Loucy (cell line): ENCODE data around the gene NR1H3.
"Not testable (repeated sequence)": the region's sequence is repeated elsewhere in the genome, so short reads cannot be mapped to it uniquely, and the experiment has no call there.

Source experiments
- H2AFZ ChIP-seq: fragments of 200-600 bp; sonication (generic); 2 replicates; pipeline ENCODE4 v1.6.0; 2016; ENCODE audit warnings: antibody characterized with exemption, mild to moderate bottlenecking, low read length, moderate library complexity
- H3F3A ChIP-seq: fragments of 200-600 bp; 2 replicates; pipeline ENCODE4 v1.6.0; 2016; ENCODE audit warnings: antibody characterized with exemption, low read depth, mild to moderate bottlenecking
- H3K27me3 ChIP-seq: fragments of 200-600 bp; sonication (generic); 2 replicates; pipeline ENCODE4 v1.6.1; 2014; ENCODE audit warnings: low read length, mild to moderate bottlenecking; ENCODE audit not compliant: insufficient read depth, poor library complexity, severe bottlenecking
- H3K36me3 ChIP-seq: fragments of 200-600 bp; sonication (generic); 2 replicates; pipeline ENCODE4 v1.6.1; 2016; ENCODE audit warnings: low read length; ENCODE audit not compliant: insufficient read depth
- H3K4me1 ChIP-seq: fragments of 200-600 bp; sonication (generic); 2 replicates; pipeline ENCODE4 v1.5.1; 2014; ENCODE audit warnings: low read length, mild to moderate bottlenecking; ENCODE audit not compliant: insufficient read depth, poor library complexity, severe bottlenecking
- H3K4me2 ChIP-seq: fragments of 200-600 bp; sonication (generic); 2 replicates; pipeline ENCODE4 v1.6.0; 2014; ENCODE audit warnings: antibody characterized with exemption, low read length, low read depth, mild to moderate bottlenecking; ENCODE audit not compliant: poor library complexity, severe bottlenecking
- H3K4me3 ChIP-seq: fragments of 200-600 bp; sonication (generic); 2 replicates; pipeline ENCODE4 v1.5.1; 2014; ENCODE audit warnings: low read length, mild to moderate bottlenecking, mixed read lengths; ENCODE audit not compliant: poor library complexity, severe bottlenecking
- H3K79me2 ChIP-seq: fragments of 200-600 bp; sonication (generic); 2 replicates; pipeline ENCODE4 v1.6.1; 2014; ENCODE audit warnings: low read length; ENCODE audit not compliant: insufficient read depth
- H3K9ac ChIP-seq: fragments of 200-600 bp; sonication (generic); 2 replicates; pipeline ENCODE4 v1.6.0; 2014; ENCODE audit warnings: mild to moderate bottlenecking, low read depth, low read length, moderate library complexity; ENCODE audit not compliant: poor library complexity, severe bottlenecking
- H3K9me2 ChIP-seq: fragments of 200-600 bp; sonication (generic); replicated peaks from 2 replicates; pipeline ENCODE4 v1.6.1; 2016; ENCODE audit warnings: low read depth, low read length, mixed read lengths
- H3K9me3 ChIP-seq: fragments of 200-600 bp; sonication (generic); 2 replicates; pipeline ENCODE4 v1.6.1; 2014; ENCODE audit warnings: mild to moderate bottlenecking, antibody characterized with exemption, low read length, low read depth; ENCODE audit not compliant: insufficient read depth
- H4K20me1 ChIP-seq: fragments of 200-600 bp; sonication (generic); 2 replicates; pipeline ENCODE4 v1.6.0; 2014; ENCODE audit warnings: antibody characterized with exemption, low read length, mild to moderate bottlenecking; ENCODE audit not compliant: insufficient read depth, poor library complexity, severe bottlenecking
- CTCF ChIP-seq: fragments of 200-600 bp; sonication (generic); conservative IDR thresholded peaks from 2 replicates; pipeline ENCODE4 v1.5.1; 2014; ENCODE audit warnings: mild to moderate bottlenecking, antibody characterized with exemption, low read length
- EZH2phosphoT487 ChIP-seq: fragments of 200-600 bp; IDR thresholded peaks from 2 replicates; pipeline ENCODE4 v1.6.1; 2018; ENCODE audit warnings: antibody characterized with exemption, mild to moderate bottlenecking, moderate library complexity, borderline replicate concordance

NR1H3 gene

GRCh38 chr11:47314992-47315391 is 57.2 kb downstream of the NR1H3 start:
- no peak overlapping the region for H3K9ac ChIP-seq
- H3K79me2 ChIP-seq = no peaks in the 10 kb centered on the region

GRCh38 chr11:47316501-47316900 is 58.7 kb downstream of the NR1H3 start:
- H3K27me3 ChIP-seq, H3F3A ChIP-seq, H3K4me2 ChIP-seq, H4K20me1 ChIP-seq, H3K9me3 ChIP-seq, H3K4me1 ChIP-seq, H3K4me3 ChIP-seq, H3K79me2 ChIP-seq, H3K9ac ChIP-seq, H3K9me2 ChIP-seq, H2AFZ ChIP-seq: not testable (repeated sequence)
- peaks cover 80% of the 10 kb centered on the region; the same call in 1 of the 2 replicates for H3K36me3 ChIP-seq

More at GRCh38 chr11:47314992-47315391, 57.2 kb downstream of the NR1H3 start:
- H3K27me3 ChIP-seq = no peaks in the 10 kb centered on the region
- no peaks in the 10 kb centered on the region for H3K4me1 ChIP-seq
- H2AFZ ChIP-seq = no peak overlapping the region
- H3F3A ChIP-seq = no peaks in the 10 kb centered on the region
- no peaks in the 10 kb centered on the region for H3K9me3 ChIP-seq
- no peak overlapping the region for H3K4me3 ChIP-seq
- peaks cover 83% of the 10 kb centered on the region; the same call in 1 of the 2 replicates for H3K36me3 ChIP-seq
- no peaks in the 10 kb centered on the region for H3K9me2 ChIP-seq
- H4K20me1 ChIP-seq = no peaks in the 10 kb centered on the region
- no peak for TF ChIP-seq EZH2phosphoT487
- no peak for TF ChIP-seq CTCF
- no peak overlapping the region for H3K4me2 ChIP-seq

- Histone ChIP-seq H3K4me2 (no peak overlapping the region), H3K36me3 (peaks cover 80% of the 10 kb centered on the region; the same call in 1 of the 2 replicates), H3K9me3 (no peaks in the 10 kb centered on the region), H3K4me1 (no peaks in the 10 kb centered on the region), H2AFZ (no peak overlapping the region), H3F3A (no peaks in the 10 kb centered on the region), H3K4me3 (no peak overlapping the region), H3K9me2 (no peaks in the 10 kb centered on the region), H3K9ac (no peak overlapping the region), H3K27me3 (no peaks in the 10 kb centered on the region), H3K79me2 (no peaks in the 10 kb centered on the region), H4K20me1 (no peaks in the 10 kb centered on the region)
- TF ChIP-seq EZH2phosphoT487 = no peak
- no peak for TF ChIP-seq CTCF
These were observed 59.5 kb downstream of the NR1H3 start for GRCh38 chr11:47317064-47317828.

GRCh38 chr11:47318166-47318565 is 60.4 kb downstream of the NR1H3 start:
- peaks cover 71% of the 10 kb centered on the region; the same call in 1 of the 2 replicates for H3K36me3 ChIP-seq
- TF ChIP-seq CTCF (no peak), EZH2phosphoT487 (no peak)
- no peak overlapping the region for H3K4me3 ChIP-seq
- H3K27me3 ChIP-seq = no peaks in the 10 kb centered on the region
- H3K79me2 ChIP-seq = no peaks in the 10 kb centered on the region
- no peaks in the 10 kb centered on the region for H4K20me1 ChIP-seq
- no peaks in the 10 kb centered on the region for H3K9me2 ChIP-seq
- H2AFZ ChIP-seq = no peak overlapping the region
- H3K9me3 ChIP-seq = no peaks in the 10 kb centered on the region
- no peak overlapping the region for H3K9ac ChIP-seq
- no peak overlapping the region for H3K4me2 ChIP-seq
- no peaks in the 10 kb centered on the region for H3F3A ChIP-seq
- no peaks in the 10 kb centered on the region for H3K4me1 ChIP-seq
